ENCODE measurements around the gene SART1. TPM values are rescaled to one million over a fixed set of nuclear protein-coding genes. Genes with fewer than 3 reads are reported as not detected.

SART1 gene
- total and polyA plus RNA-seq, 10 of the 15 experiments (the other 5 are each of a cell fraction or from before 2014, with no cell fraction given): 6.2 to 60.5 (median 37.4) TPM

- TF ChIP-seq, protein P1, sequence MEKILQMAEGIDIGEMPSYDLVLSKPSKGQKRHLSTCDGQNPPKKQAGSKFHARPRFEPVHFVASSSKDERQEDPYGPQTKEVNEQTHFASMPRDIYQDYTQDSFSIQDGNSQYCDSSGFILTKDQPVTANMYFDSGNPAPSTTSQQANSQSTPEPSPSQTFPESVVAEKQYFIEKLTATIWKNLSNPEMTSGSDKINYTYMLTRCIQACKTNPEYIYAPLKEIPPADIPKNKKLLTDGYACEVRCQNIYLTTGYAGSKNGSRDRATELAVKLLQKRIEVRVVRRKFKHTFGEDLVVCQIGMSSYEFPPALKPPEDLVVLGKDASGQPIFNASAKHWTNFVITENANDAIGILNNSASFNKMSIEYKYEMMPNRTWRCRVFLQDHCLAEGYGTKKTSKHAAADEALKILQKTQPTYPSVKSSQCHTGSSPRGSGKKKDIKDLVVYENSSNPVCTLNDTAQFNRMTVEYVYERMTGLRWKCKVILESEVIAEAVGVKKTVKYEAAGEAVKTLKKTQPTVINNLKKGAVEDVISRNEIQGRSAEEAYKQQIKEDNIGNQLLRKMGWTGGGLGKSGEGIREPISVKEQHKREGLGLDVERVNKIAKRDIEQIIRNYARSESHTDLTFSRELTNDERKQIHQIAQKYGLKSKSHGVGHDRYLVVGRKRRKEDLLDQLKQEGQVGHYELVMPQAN (conservative IDR thresholded peaks at IDR 0.05): peak; percentile 46; the same call in 1 of the 2 replicates
- TF ChIP-seq, protein P2, sequence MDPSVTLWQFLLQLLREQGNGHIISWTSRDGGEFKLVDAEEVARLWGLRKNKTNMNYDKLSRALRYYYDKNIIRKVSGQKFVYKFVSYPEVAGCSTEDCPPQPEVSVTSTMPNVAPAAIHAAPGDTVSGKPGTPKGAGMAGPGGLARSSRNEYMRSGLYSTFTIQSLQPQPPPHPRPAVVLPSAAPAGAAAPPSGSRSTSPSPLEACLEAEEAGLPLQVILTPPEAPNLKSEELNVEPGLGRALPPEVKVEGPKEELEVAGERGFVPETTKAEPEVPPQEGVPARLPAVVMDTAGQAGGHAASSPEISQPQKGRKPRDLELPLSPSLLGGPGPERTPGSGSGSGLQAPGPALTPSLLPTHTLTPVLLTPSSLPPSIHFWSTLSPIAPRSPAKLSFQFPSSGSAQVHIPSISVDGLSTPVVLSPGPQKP (IDR thresholded peaks at IDR 0.05; ENCODE audit: low read depth, low read length): no peak
- TF ChIP-seq, protein P3, sequence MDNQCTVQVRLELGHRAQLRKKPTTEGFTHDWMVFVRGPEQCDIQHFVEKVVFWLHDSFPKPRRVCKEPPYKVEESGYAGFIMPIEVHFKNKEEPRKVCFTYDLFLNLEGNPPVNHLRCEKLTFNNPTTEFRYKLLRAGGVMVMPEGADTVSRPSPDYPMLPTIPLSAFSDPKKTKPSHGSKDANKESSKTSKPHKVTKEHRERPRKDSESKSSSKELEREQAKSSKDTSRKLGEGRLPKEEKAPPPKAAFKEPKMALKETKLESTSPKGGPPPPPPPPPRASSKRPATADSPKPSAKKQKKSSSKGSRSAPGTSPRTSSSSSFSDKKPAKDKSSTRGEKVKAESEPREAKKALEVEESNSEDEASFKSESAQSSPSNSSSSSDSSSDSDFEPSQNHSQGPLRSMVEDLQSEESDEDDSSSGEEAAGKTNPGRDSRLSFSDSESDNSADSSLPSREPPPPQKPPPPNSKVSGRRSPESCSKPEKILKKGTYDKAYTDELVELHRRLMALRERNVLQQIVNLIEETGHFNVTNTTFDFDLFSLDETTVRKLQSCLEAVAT (IDR thresholded peaks at IDR 0.05): peak; percentile 46; the same call in 1 of the 2 replicates
- no peak for TF ChIP-seq SP1 (IDR thresholded peaks at IDR 0.05; ENCODE audit: low read depth, low read length)
- peak; percentile 42 for TF ChIP-seq BACH1 (IDR thresholded peaks at IDR 0.05; ENCODE audit: borderline replicate concordance)
- no peak for TF ChIP-seq NFIC (IDR thresholded peaks at IDR 0.05; ENCODE audit: low read depth, low read length)
- TF ChIP-seq IKZF2 (IDR thresholded peaks at IDR 0.05): no peak
- peak; percentile 56; the same call in 1 of the 2 replicates for TF ChIP-seq ZSCAN29 (IDR thresholded peaks at IDR 0.05)
- TF ChIP-seq DPF2 (IDR thresholded peaks at IDR 0.05): peak; percentile 9; the same call in 1 of the 2 replicates
- TF ChIP-seq EED (IDR thresholded peaks at IDR 0.05; ENCODE audit: low read depth): no peak
- TF ChIP-seq EGR1 (IDR thresholded peaks at IDR 0.05; ENCODE audit: borderline replicate concordance in 1 of 2, low read depth in 2 of 2, low read length in 2 of 2): peak in 1 of 2 experiments; percentile 77; a peak in 2 of 3 replicates
- TF ChIP-seq ESRRA (IDR thresholded peaks at IDR 0.05; ENCODE audit: low read length): no peak
- TF ChIP-seq, protein P4, sequence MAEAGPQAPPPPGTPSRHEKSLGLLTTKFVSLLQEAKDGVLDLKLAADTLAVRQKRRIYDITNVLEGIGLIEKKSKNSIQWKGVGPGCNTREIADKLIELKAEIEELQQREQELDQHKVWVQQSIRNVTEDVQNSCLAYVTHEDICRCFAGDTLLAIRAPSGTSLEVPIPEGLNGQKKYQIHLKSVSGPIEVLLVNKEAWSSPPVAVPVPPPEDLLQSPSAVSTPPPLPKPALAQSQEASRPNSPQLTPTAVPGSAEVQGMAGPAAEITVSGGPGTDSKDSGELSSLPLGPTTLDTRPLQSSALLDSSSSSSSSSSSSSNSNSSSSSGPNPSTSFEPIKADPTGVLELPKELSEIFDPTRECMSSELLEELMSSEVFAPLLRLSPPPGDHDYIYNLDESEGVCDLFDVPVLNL (IDR thresholded peaks at IDR 0.05; ENCODE audit: low read depth, low read length): no peak
- TF ChIP-seq TCF7 (IDR thresholded peaks at IDR 0.05; ENCODE audit: borderline replicate concordance): no peak
- TF ChIP-seq TAF1 (IDR thresholded peaks at IDR 0.05; ENCODE audit: borderline replicate concordance, low read depth, low read length): peak; percentile 66; the same call in 1 of the 2 replicates
- no peak for TF ChIP-seq KDM1A (IDR thresholded peaks at IDR 0.05; ENCODE audit: borderline replicate concordance)
- TF ChIP-seq CHD1 (IDR thresholded peaks at IDR 0.05; ENCODE audit: low read depth, low read length): no peak
- TF ChIP-seq BHLHE40 (IDR thresholded peaks at IDR 0.05; ENCODE audit: borderline replicate concordance in 1 of 2, low read depth in 2 of 2, low read length in 1 of 2): peak in 1 of 2 experiments; percentile 23; a peak in 1 of 4 replicates
- TF ChIP-seq RELA (IDR thresholded peaks at IDR 0.05; ENCODE audit: borderline replicate concordance, partially characterized antibody): peak; percentile 12
- TF ChIP-seq TBL1XR1 (IDR thresholded peaks at IDR 0.05; ENCODE audit: low read depth, low read length): no peak
- no peak for TF ChIP-seq MXI1 (IDR thresholded peaks at IDR 0.05; ENCODE audit: low read depth, low read length)
- TF ChIP-seq CREB1 (IDR thresholded peaks at IDR 0.05; ENCODE audit: low read depth): no peak
Measured at GRCh38 chr11:65918211-65919140, 43.1 kb upstream of the SART1 start, which contains the start of gene C11orf68 (continued).

Measured in GM12878 (cell line).